GM06990 (cell line): Measurements from ENCODE around the gene COMMD2.

Experiments
- DNase-seq: peaks from one replicate; pipeline ENCODE4 v3.0.0-alpha.2; 2011; ENCODE audit not compliant: insufficient read length; ENCODE audit errors: extremely low read depth
- H3K27me3 ChIP-seq: replicated peaks from 2 replicates; pipeline ENCODE4 v1.6.0; 2011; ENCODE audit warnings: low read length; ENCODE audit not compliant: control insufficient read depth, insufficient read depth
- H3K36me3 ChIP-seq: 2 replicates; pipeline ENCODE4 v1.5.1; 2011; ENCODE audit warnings: low read length; ENCODE audit not compliant: control insufficient read depth, insufficient read depth
- H3K4me3 ChIP-seq: replicated peaks from 2 replicates; pipeline ENCODE4 v1.5.1; 2011; ENCODE audit warnings: low read depth, mild to moderate bottlenecking, control low read depth, low read length
- CTCF ChIP-seq: IDR thresholded peaks from 2 replicates; pipeline ENCODE4 v1.5.1; 2011; ENCODE audit warnings: low read length, control low read depth, mild to moderate bottlenecking, inconsistent platforms; ENCODE audit not compliant: insufficient read depth, poor library complexity, severe bottlenecking

Gene COMMD2

GRCh38 chr3:149781741-149782140, 29.5 kb upstream of the COMMD2 start:
- TF ChIP-seq CTCF: no peak

GRCh38 chr3:149781211-149781610, 28.9 kb upstream of the COMMD2 start:
- no peak for TF ChIP-seq CTCF
- Histone ChIP-seq H3K4me3 (no peak overlapping the region), H3K36me3 (no peaks in the 10 kb centered on the region), H3K27me3 (no peaks in the 10 kb centered on the region)
- no peak for DNase-seq

More at GRCh38 chr3:149781741-149782140, 29.5 kb upstream of the COMMD2 start:
- no peaks in the 10 kb centered on the region for H3K27me3 ChIP-seq
- no peaks in the 10 kb centered on the region for H3K36me3 ChIP-seq
- no peak for DNase-seq
- H3K4me3 ChIP-seq: no peak overlapping the region

- Histone ChIP-seq H3K36me3 (no peaks in the 10 kb centered on the region), H3K4me3 (no peak overlapping the region), H3K27me3 (no peaks in the 10 kb centered on the region)
- TF ChIP-seq CTCF: no peak
- no peak for DNase-seq
These were observed 25.3 kb upstream of the COMMD2 start for GRCh38 chr3:149777414-149778214.

GRCh38 chr3:149776170-149776569, 23.9 kb upstream of the COMMD2 start:
- TF ChIP-seq CTCF: no peak
- H3K4me3 ChIP-seq: no peak overlapping the region
- H3K27me3 ChIP-seq: no peaks in the 10 kb centered on the region
- DNase-seq: no peak
- H3K36me3 ChIP-seq: no peaks in the 10 kb centered on the region

GRCh38 chr3:149772861-149773260, 20.6 kb upstream of the COMMD2 start:
- Histone ChIP-seq H3K4me3 (no peak overlapping the region), H3K27me3 (no peaks in the 10 kb centered on the region), H3K36me3 (no peaks in the 10 kb centered on the region)
- DNase-seq: no peak
- no peak for TF ChIP-seq CTCF
